Lower leg skin (tissue), 4 donors: ENCODE results near the gene DENND1B. TPM values are rescaled to one million over a fixed set of nuclear protein-coding genes. Genes with fewer than 3 reads are reported as not detected.

Source experiments
- DNase-seq, 2 donors: peaks; one replicate each; pipeline ENCODE4 v3.0.0-alpha.2; 2019; ENCODE audit warnings: low spot score in 2 of 2
- H3K4me3 ChIP-seq: fragments of 200-600 bp; sonication (generic); 2 replicates; pipeline ENCODE4 v1.5.1; 2017; ENCODE audit warnings: mild to moderate bottlenecking, low read depth; ENCODE audit not compliant: poor library complexity, severe bottlenecking
- POLR2A ChIP-seq, 2 donors: fragments of 450-650 bp; IDR thresholded peaks; one replicate each; pipeline ENCODE4 v1.6.1; 2016 to 2017; ENCODE audit warnings: antibody characterized with exemption in 2 of 2, mild to moderate bottlenecking in 1 of 2, moderate library complexity in 1 of 2
- WGBS, 2 donors: methylation state at CpG; one replicate each; pipeline ENCODE4 v1.1.5; 2018; 5-methylcytosine and 5-hydroxymethylcytosine counted together
- intact Hi-C: fragments of 100-400 bp; cut with DNase I; formaldehyde crosslinking; loops from one replicate; pipeline ENCODE4 v1.15.0; 2023; ENCODE audit warnings: low total_unique reads
- total RNA-seq, 4 donors: library from RNA; depleted of rRNA; stranded (reverse); fragments of >200 nt; gene quantifications; one replicate each; pipeline ENCODE4 v1.1.0, GENCODE V29; 2016
- TF ChIP-seq, protein P1 (sequence below), 3 donors: fragments of 450-650 bp; IDR thresholded peaks; one replicate each; pipeline ENCODE4 v1.5.1; 2016; ENCODE audit warnings: antibody characterized with exemption in 3 of 3, mild to moderate bottlenecking in 3 of 3, moderate library complexity in 2 of 3

Gene DENND1B
- total RNA-seq, 4 donors from 2014 or later: 5.5 to 12.4 (median 7.2) TPM

DNA sequence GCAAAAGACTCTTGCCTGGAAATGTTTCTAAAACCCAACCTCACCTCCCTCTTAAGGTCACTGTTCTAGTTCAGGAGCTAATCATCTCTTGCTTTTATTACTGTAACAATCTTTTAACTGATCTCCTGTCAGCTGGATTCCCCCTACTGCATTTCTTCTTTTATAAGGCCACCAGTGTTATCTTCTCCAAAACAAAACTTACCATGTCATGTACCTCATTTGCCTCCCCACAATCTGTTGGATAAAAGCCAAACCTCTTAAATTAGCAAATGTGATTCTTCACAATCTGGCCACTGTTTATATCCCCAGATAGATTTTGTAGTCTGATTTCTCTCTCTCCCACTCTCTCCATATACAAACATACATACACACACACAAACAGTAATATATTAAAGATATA, 143.3 kb downstream of the DENND1B start:
- TF ChIP-seq, protein P1, sequence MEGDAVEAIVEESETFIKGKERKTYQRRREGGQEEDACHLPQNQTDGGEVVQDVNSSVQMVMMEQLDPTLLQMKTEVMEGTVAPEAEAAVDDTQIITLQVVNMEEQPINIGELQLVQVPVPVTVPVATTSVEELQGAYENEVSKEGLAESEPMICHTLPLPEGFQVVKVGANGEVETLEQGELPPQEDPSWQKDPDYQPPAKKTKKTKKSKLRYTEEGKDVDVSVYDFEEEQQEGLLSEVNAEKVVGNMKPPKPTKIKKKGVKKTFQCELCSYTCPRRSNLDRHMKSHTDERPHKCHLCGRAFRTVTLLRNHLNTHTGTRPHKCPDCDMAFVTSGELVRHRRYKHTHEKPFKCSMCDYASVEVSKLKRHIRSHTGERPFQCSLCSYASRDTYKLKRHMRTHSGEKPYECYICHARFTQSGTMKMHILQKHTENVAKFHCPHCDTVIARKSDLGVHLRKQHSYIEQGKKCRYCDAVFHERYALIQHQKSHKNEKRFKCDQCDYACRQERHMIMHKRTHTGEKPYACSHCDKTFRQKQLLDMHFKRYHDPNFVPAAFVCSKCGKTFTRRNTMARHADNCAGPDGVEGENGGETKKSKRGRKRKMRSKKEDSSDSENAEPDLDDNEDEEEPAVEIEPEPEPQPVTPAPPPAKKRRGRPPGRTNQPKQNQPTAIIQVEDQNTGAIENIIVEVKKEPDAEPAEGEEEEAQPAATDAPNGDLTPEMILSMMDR (IDR thresholded peaks at IDR 0.05): no peak
- no peak for TF ChIP-seq POLR2A (IDR thresholded peaks at IDR 0.05)
- intact Hi-C loops: no loop called here
- H3K4me3 ChIP-seq: no peak overlapping the region
- no peak for DNase-seq

DNA sequence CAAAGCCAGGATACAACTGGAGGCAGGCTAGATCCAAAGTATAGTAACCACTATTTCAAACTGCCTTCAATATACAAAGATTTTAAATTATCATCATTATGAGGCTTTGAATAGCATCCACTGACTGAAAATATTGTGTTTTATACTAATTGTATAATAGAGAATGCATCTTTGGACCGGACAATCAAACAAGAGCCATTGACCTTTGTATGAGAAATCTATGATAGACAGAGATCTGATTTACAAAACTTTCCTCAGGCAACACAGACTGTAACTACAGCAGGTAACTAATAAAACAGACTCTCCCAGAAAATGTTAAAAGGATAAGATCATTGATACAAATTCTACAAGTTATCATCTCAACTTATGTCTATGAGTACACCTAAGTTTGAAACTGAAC, 152.9 kb downstream of the DENND1B start:
- H3K4me3 ChIP-seq: no peak overlapping the region
- intact Hi-C loops: no loop called here
- no peak for TF ChIP-seq POLR2A (IDR thresholded peaks at IDR 0.05)
- TF ChIP-seq, protein P1 (IDR thresholded peaks at IDR 0.05): no peak
- no peak for DNase-seq
- 95 to 97% methylated on average over 1 of the region's 1 CpG for WGBS, 2 donors

DNA sequence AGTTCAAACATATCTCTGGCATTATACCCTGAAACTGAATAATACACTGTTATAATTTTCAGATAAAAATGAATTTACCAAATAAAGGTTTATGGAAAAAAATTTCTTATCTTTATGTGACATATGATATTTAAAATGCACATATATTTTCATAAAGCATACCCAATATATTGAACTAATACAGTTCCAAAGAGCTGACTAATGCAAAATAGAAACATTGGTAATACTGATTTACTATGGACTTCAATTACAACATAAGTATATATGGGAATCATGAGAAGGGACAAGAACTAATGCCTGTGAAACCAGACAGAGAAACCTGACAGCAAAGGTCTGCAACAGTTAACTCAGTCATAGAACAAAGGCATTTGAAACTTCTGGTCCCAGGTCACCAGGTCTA, 153.5 kb downstream of the DENND1B start:
- no peak overlapping the region for H3K4me3 ChIP-seq
- DNase-seq: no peak
- intact Hi-C loops: no loop called here
- TF ChIP-seq, protein P1 (IDR thresholded peaks at IDR 0.05): no peak
- no peak for TF ChIP-seq POLR2A (IDR thresholded peaks at IDR 0.05)

DNA sequence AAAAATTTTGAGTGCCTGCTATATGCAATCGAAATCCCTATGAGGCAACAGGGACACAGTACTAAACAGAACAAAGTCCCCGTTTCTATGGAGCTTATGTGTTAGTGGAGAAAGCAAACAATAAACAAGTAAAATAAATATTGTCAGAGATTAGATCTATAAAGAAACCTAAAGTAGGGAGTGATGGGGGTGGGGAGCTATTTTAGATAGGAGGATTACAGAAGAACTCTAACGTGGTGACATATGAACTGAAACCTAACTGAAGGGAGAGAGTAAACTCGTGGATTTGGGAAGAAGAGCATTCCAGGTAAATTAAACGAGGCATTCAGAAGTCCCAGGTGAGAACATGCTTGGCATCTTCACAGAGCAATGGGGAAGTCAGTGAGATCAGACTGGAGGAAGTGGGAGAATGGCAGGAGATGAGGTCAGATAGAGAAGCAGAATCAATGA, 154.5 kb downstream of the DENND1B start:
- intact Hi-C loops: no loop called here
- TF ChIP-seq POLR2A (IDR thresholded peaks at IDR 0.05): no peak
- TF ChIP-seq, protein P1 (IDR thresholded peaks at IDR 0.05): no peak
- H3K4me3 ChIP-seq: no peak overlapping the region
- DNase-seq: no peak
- 73 to 80% methylated on average over 5 of the region's 5 CpGs for WGBS, 2 donors

DNA sequence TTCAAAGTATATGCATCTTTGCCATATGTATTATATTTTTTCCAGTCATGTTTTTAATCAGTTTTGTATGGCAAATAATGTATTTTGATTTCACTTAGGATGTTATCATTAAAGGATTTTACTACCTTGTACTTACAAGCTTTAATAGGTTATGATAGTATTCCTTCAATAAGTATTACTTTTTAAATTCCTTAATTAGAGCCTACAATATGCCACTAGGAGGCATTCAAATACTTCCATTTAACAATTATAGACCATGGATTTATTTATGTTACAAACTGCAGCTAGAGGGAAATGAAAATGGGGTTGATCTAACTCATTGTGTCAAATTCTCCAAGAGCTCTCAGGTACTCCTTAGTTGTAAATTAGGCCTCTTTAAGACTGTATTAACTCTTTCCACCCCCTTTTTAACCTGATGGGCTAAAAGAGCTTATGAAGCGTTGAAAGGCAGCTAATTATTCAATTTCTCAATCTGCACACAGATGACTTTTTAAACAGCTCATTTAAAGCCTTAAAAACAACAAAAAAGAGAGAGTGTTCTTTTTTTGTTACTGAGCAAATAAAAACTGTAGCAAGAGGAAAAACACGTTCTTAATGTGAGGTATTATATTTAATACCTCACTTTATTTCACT, 156.2 kb downstream of the DENND1B start:
- WGBS, 2 donors: 39 to 40% methylated on average over 2 of the region's 2 CpGs
- no peak overlapping the region for H3K4me3 ChIP-seq
- intact Hi-C loops: no loop called here
- DNase-seq: no peak
- TF ChIP-seq, protein P1 (IDR thresholded peaks at IDR 0.05): no peak

DNA sequence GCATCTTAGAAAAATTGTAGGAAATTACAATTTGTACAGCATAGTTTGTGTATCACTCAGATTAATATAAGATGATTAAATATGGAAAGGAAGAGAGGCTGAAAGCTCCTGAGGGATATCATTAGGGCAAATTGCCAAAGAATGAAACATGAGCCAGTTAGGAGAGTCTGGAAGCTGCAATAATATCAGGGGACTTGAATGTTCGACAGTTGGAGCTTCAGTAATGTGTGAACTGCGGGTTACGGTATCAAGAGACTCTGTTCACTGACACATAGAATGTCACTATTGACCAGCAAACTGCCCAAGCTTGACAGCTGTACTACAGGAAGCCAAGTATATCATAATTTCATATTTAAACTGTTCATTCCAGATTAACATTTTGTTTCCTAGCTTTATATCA, 157.2 kb downstream of the DENND1B start:
- intact Hi-C loops: no loop called here
- DNase-seq: no peak
- 62 to 67% methylated on average over 3 of the region's 3 CpGs for WGBS, 2 donors
- TF ChIP-seq, protein P1 (IDR thresholded peaks at IDR 0.05): no peak
- TF ChIP-seq POLR2A (IDR thresholded peaks at IDR 0.05): no peak
- H3K4me3 ChIP-seq: no peak overlapping the region
